GM06990 (cell line): ENCODE results near the gene DMTF1.

ENCODE experiments used
- DNase-seq: peaks from one replicate; pipeline ENCODE4 v3.0.0-alpha.2; 2011; ENCODE audit not compliant: insufficient read length; ENCODE audit errors: extremely low read depth
- H3K27me3 ChIP-seq: replicated peaks from 2 replicates; pipeline ENCODE4 v1.6.0; 2011; ENCODE audit warnings: low read length; ENCODE audit not compliant: control insufficient read depth, insufficient read depth
- H3K36me3 ChIP-seq: 2 replicates; pipeline ENCODE4 v1.5.1; 2011; ENCODE audit warnings: low read length; ENCODE audit not compliant: control insufficient read depth, insufficient read depth
- H3K4me3 ChIP-seq: replicated peaks from 2 replicates; pipeline ENCODE4 v1.5.1; 2011; ENCODE audit warnings: low read depth, mild to moderate bottlenecking, control low read depth, low read length
- CTCF ChIP-seq: IDR thresholded peaks from 2 replicates; pipeline ENCODE4 v1.5.1; 2011; ENCODE audit warnings: low read length, control low read depth, mild to moderate bottlenecking, inconsistent platforms; ENCODE audit not compliant: insufficient read depth, poor library complexity, severe bottlenecking

Gene DMTF1

DNA sequence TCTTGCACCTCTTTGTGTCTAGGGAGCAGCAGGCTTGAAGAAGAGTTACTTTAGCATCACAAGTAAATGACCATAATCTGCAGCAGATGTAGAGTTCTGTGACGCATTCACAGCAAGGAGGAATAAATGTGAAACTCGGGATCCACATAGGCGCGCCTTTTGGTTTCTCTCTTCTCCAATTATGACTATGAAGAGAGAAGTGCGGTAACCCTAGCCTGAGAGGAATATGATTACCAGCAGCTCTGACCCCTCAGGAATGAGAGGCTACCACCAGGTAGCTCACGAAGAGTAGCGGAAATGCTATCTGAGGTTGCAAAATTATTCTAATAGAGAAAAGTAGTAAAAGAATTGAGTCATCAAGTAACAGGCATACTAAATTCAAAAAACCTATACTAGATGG is 25.2 kb upstream of the DMTF1 start:
- Histone ChIP-seq H3K4me3 (no peak overlapping the region), H3K27me3 (no peaks in the 10 kb centered on the region), H3K36me3 (no peaks in the 10 kb centered on the region)
- peak; percentile 47 for DNase-seq
- no peak for TF ChIP-seq CTCF

GRCh38 chr7:87128861-87129267 is 23.4 kb upstream of the DMTF1 start:
- no peak for TF ChIP-seq CTCF
- DNase-seq = no peak
- no peaks in the 10 kb centered on the region for H3K27me3 ChIP-seq
- no peak overlapping the region for H3K4me3 ChIP-seq
- H3K36me3 ChIP-seq = no peaks in the 10 kb centered on the region

- no peak for TF ChIP-seq CTCF
- H3K4me3 ChIP-seq = no peak overlapping the region
- H3K36me3 ChIP-seq = no peaks in the 10 kb centered on the region
- DNase-seq = no peak
- H3K27me3 ChIP-seq = no peaks in the 10 kb centered on the region
Observed at GRCh38 chr7:87129332-87129731, 22.9 kb upstream of the DMTF1 start.

GRCh38 chr7:87129848-87130247 is 22.4 kb upstream of the DMTF1 start:
- no peaks in the 10 kb centered on the region for H3K36me3 ChIP-seq
- DNase-seq = peak; percentile 33
- no peak overlapping the region for H3K4me3 ChIP-seq
- H3K27me3 ChIP-seq = no peaks in the 10 kb centered on the region
- no peak for TF ChIP-seq CTCF

GRCh38 chr7:87131771-87132170 is 20.5 kb upstream of the DMTF1 start:
- Histone ChIP-seq H3K4me3 (no peak overlapping the region), H3K27me3 (no peaks in the 10 kb centered on the region), H3K36me3 (no peaks in the 10 kb centered on the region)
- no peak for TF ChIP-seq CTCF
- no peak for DNase-seq

GRCh38 chr7:87137271-87137670 is 15.0 kb upstream of the DMTF1 start:
- TF ChIP-seq CTCF = no peak

More at GRCh38 chr7:87137271-87137670, 15.0 kb upstream of the DMTF1 start:
- H3K36me3 ChIP-seq = no peaks in the 10 kb centered on the region
- H3K27me3 ChIP-seq = no peaks in the 10 kb centered on the region
- no peak overlapping the region for H3K4me3 ChIP-seq
- DNase-seq = no peak
